Inflammatory macrophage treated with lipopolysaccharide for 1 hour (primary cell): ENCODE measurements around the gene EMB.
A peak's percentile ranks its signal among the peaks of the same experiment; 100 is the strongest.
"Not testable (repeated sequence)": the region's sequence is repeated elsewhere in the genome, so short reads cannot be mapped to it uniquely, and the experiment has no call there.

Experiments used
- DNase-seq, 2 donors: peaks; one replicate each; pipeline ENCODE4 v3.0.0-alpha.2; 2020 to 2022

The EMB gene

GRCh38 chr5:50440651-50441492 is at the start of gene EMB:
Gene EMB, minus strand, starts transcription at chr5:50441288. Its CDS starts 137 bp downstream, at chr5:50441151.
- peak; percentile 69 to 70 for DNase-seq

- DNase-seq: not testable (repeated sequence)
These were observed 48.4 kb upstream of the EMB start for GRCh38 chr5:50489491-50489890.

GRCh38 chr5:50478790-50479189 is 37.7 kb upstream of the EMB start:
- DNase-seq: not testable (repeated sequence)

- no peak for DNase-seq
These were observed 35.5 kb upstream of the EMB start for GRCh38 chr5:50476549-50476948.

GRCh38 chr5:50465015-50465414 is 23.9 kb upstream of the EMB start:
- not testable (repeated sequence) for DNase-seq

GRCh38 chr5:50463726-50464125 is 22.6 kb upstream of the EMB start:
- DNase-seq: no peak

GRCh38 chr5:50463047-50463446 is 22.0 kb upstream of the EMB start:
- no peak for DNase-seq

- not testable (repeated sequence) for DNase-seq
These were observed 21.5 kb upstream of the EMB start for GRCh38 chr5:50462579-50462978.

- DNase-seq: not testable (repeated sequence)
These were observed 17.3 kb upstream of the EMB start for GRCh38 chr5:50458372-50458771.

- not testable (repeated sequence) for DNase-seq
These were observed 8.2 kb upstream of the EMB start for GRCh38 chr5:50449241-50449640.

GRCh38 chr5:50447941-50448340 is 6.9 kb upstream of the EMB start:
- DNase-seq: no peak

- no peak for DNase-seq
These were observed 6.1 kb upstream of the EMB start for GRCh38 chr5:50447228-50447627.

GRCh38 chr5:50445296-50445949 is 4.3 kb upstream of the EMB start:
- DNase-seq: peak in 1 of 2 donors; percentile 20

- DNase-seq: not testable (repeated sequence)
These were observed 1.8 kb upstream of the EMB start for GRCh38 chr5:50442559-50443539.

- DNase-seq: no peak
These were observed 436 bp upstream of the EMB start for GRCh38 chr5:50441493-50441955.

GRCh38 chr5:50439221-50439620 is 1.9 kb downstream of the EMB start:
- DNase-seq: no peak

- peak; percentile 44 to 68 for DNase-seq
These were observed 3.0 kb downstream of the EMB start for GRCh38 chr5:50438060-50438459.

- DNase-seq: no peak
These were observed 5.9 kb downstream of the EMB start for GRCh38 chr5:50435168-50435567.

GRCh38 chr5:50431133-50431904 is 9.8 kb downstream of the EMB start:
- DNase-seq: not testable (repeated sequence)

GRCh38 chr5:50423100-50423799 is 17.8 kb downstream of the EMB start:
- not testable (repeated sequence) for DNase-seq
